Ovary (tissue), 9 donors: ENCODE results near the gene ILKAP. TPM values are rescaled to one million over a fixed set of nuclear protein-coding genes. Genes with fewer than 3 reads are reported as not detected.

ENCODE experiments used
- DNase-seq, 5 donors: peaks; one replicate each; pipeline ENCODE4 v3.0.0-alpha.2; 2019 to 2020
- H3K27ac ChIP-seq, 2 donors: fragments of 200-600 bp; one replicate each; pipeline versions ENCODE4 v1.5.1 to v1.8.0; 2019 to 2022
- H3K27me3 ChIP-seq: fragments of 200-600 bp; one replicate; pipeline ENCODE4 v1.8.0; 2022
- H3K36me3 ChIP-seq: fragments of 200-600 bp; sonication (generic); one replicate; pipeline ENCODE4 v1.5.1; 2019
- H3K4me1 ChIP-seq: one replicate; pipeline ENCODE4 v1.8.1; 2013; ENCODE audit warnings: mild to moderate bottlenecking, moderate library complexity; ENCODE audit not compliant: insufficient read depth
- H3K4me3 ChIP-seq: fragments of 200-600 bp; sonication (generic); one replicate; pipeline ENCODE4 v1.5.1; 2017
- H3K9me3 ChIP-seq, 2 donors: fragments of 200-600 bp in 1 of 2; sonication (generic) in 1 of 2; one replicate each; pipeline versions ENCODE4 v1.5.1 to v1.8.1; 2013 to 2019; ENCODE audit warnings: mild to moderate bottlenecking in 1 of 2, moderate library complexity in 1 of 2
- CTCF ChIP-seq, 3 donors: fragments of 450-650 bp in 2 of 3; fragments of 200-600 bp in 1 of 3; IDR thresholded peaks; one replicate each; pipeline versions ENCODE4 v1.5.1 to v1.8.0; 2016 to 2022; ENCODE audit warnings: antibody characterized with exemption in 3 of 3, mild to moderate bottlenecking in 1 of 3
- EP300 ChIP-seq: sonication (generic); formaldehyde crosslinking; IDR thresholded peaks from one replicate; pipeline ENCODE4 v1.6.1; 2017; ENCODE audit warnings: antibody characterized with exemption
- POLR2A ChIP-seq: fragments of 450-650 bp; IDR thresholded peaks from one replicate; pipeline ENCODE4 v1.6.1; 2017; ENCODE audit warnings: antibody characterized with exemption, mild to moderate bottlenecking, moderate library complexity
- WGBS, 3 donors: extraction: QIAGEN DNeasy Blood & Tissue Kit in 1 of 3; methylation state at CpG; one replicate each; pipeline versions ENCODE4 v1.1.5 to v1.1.7; 2013 to 2017; 5-methylcytosine and 5-hydroxymethylcytosine counted together
- intact Hi-C, 4 donors: fragments of 100-400 bp; cut with DNase I; formaldehyde crosslinking; loops; one replicate each; pipeline versions ENCODE4 v1.11.0 to v1.15.1; 2022 to 2023
- polyA plus RNA-seq, 2 donors: library from polyadenylated mRNA; stranded (reverse); fragments of 200-250 nt in 1 of 2; fragments of 350-450 nt in 1 of 2; fragmentation: Illumina TruSeq in 1 of 2; extraction: RNeasy Lipid Tissue Mini Kit (QIAGEN cat#74804) in 1 of 2; gene quantifications; one replicate each; pipeline ENCODE4 v1.2.3, GENCODE V29; 2013 to 2014
- total RNA-seq, 7 donors: library from RNA; depleted of rRNA in 2 of 7; stranded (reverse); fragments of >200 nt in 2 of 7; fragmentation: NEBNext Ultra II Directional in 3 of 7; extraction: Animal tissue kit (Norgen Biotek cat#: 25700) in 3 of 7; gene quantifications; one replicate each; pipeline versions ENCODE4 v1.1.0 to v1.2.4, GENCODE V29; 2016 to 2023
- donor health status: DM: no; HTN: no; CAD: no; lungs with moderate emphysema.
- donor health status: DM: no; HTN: no; CAD: no.
- donor health status: Bipolar disorder and iron deficiency.
- donor health status: DM: yes; HTN: yes; CAD: no.
- donor health status: DM: no; HTN: no; CAD: no.
- donor health status: DM: yes; HTN: yes; CAD: no.

ILKAP gene
- total and polyA plus RNA-seq, 9 donors: 28.4 to 54.9 (median 38.9) TPM

- intact Hi-C loops: no loop called here
- H3K4me3 ChIP-seq: no peak overlapping the region
- no peaks in the 10 kb centered on the region for H3K4me1 ChIP-seq
- no peaks in the 10 kb centered on the region for H3K27me3 ChIP-seq
- TF ChIP-seq CTCF (IDR thresholded peaks at IDR 0.05) (no peak), EP300 (no peak), POLR2A (no peak)
- no peak for DNase-seq
- no peaks in the 10 kb centered on the region for H3K9me3 ChIP-seq
- H3K36me3 ChIP-seq: no peaks in the 10 kb centered on the region
- 75 to 86% (median 78%) methylated on average over 5 of the region's 5 CpGs for whole genome bisulfite sequencing, 3 donors
- H3K27ac ChIP-seq: no peak overlapping the region
These were observed 22.9 kb downstream of the ILKAP start for GRCh38 chr2:238180554-238180953.

GRCh38 chr2:238176613-238177012 lies 26.9 kb downstream of the ILKAP start:
- no peak for DNase-seq
- intact Hi-C loops: no loop called here
- Histone ChIP-seq H3K9me3 (no peaks in the 10 kb centered on the region), H3K27me3 (no peaks in the 10 kb centered on the region), H3K27ac (no peak overlapping the region), H3K36me3 (no peaks in the 10 kb centered on the region), H3K4me3 (no peak overlapping the region), H3K4me1 (no peaks in the 10 kb centered on the region)
- TF ChIP-seq POLR2A: no peak
- no peak for TF ChIP-seq EP300
- TF ChIP-seq CTCF (IDR thresholded peaks at IDR 0.05): no peak

DNA sequence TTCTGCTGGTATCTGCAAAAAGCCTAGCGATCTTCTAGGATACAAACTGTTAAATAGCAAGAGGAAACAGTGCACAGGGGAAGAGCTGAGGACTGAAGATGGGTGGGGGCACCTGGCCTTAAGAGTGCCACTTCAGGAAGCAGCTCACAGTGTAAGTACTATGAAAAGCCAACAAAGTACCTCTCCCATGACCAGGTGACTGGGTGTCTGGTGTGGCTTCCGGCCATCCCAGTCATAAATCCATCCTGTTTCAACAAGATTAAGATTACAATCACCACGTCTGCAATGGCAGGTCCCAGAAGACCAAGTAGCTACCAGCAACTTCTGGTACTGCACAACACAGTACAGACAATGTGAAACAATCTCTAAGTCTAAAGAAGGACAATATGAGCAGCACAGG lies 28.8 kb downstream of the ILKAP start:
- Histone ChIP-seq H3K27me3 (no peaks in the 10 kb centered on the region), H3K9me3 (no peaks in the 10 kb centered on the region), H3K4me3 (no peak overlapping the region), H3K36me3 (no peaks in the 10 kb centered on the region), H3K27ac (no peak overlapping the region), H3K4me1 (no peaks in the 10 kb centered on the region)
- intact Hi-C loops: no loop called here
- DNase-seq: no peak
- WGBS, 3 donors: 86 to 93% (median 86%) methylated on average over 3 of the region's 3 CpGs
- TF ChIP-seq EP300 (no peak), POLR2A (no peak), CTCF (IDR thresholded peaks at IDR 0.05) (no peak)

GRCh38 chr2:238174291-238174690 lies 29.2 kb downstream of the ILKAP start:
- no peaks in the 10 kb centered on the region for H3K4me1 ChIP-seq
- no peaks in the 10 kb centered on the region for H3K36me3 ChIP-seq
- intact Hi-C loops: no loop called here
- WGBS, 3 donors: 91 to 95% (median 95%) methylated on average over 8 of the region's 8 CpGs
- no peak overlapping the region for H3K27ac ChIP-seq
- TF ChIP-seq CTCF (IDR thresholded peaks at IDR 0.05): no peak
- no peak for TF ChIP-seq POLR2A
- TF ChIP-seq EP300: no peak
- DNase-seq: no peak
- H3K27me3 ChIP-seq: no peaks in the 10 kb centered on the region
- H3K9me3 ChIP-seq: no peaks in the 10 kb centered on the region
- H3K4me3 ChIP-seq: no peak overlapping the region

- TF ChIP-seq POLR2A: no peak
- TF ChIP-seq CTCF (IDR thresholded peaks at IDR 0.05): no peak
- no peak for TF ChIP-seq EP300
- H3K27me3 ChIP-seq: no peaks in the 10 kb centered on the region
- DNase-seq: no peak
- no peaks in the 10 kb centered on the region for H3K4me1 ChIP-seq
- H3K4me3 ChIP-seq: no peak overlapping the region
- no peak overlapping the region for H3K27ac ChIP-seq
- 84 to 96% (median 91%) methylated on average over 2 of the region's 2 CpGs for WGBS, 3 donors
- no peaks in the 10 kb centered on the region for H3K36me3 ChIP-seq
- intact Hi-C loops: no loop called here
- no peaks in the 10 kb centered on the region for H3K9me3 ChIP-seq
These were observed 29.8 kb downstream of the ILKAP start for GRCh38 chr2:238173692-238174091.
